ENCODE measurements around the gene S100A11.

Gene S100A11

GRCh38 chr1:152035539-152036266 is 1.1 kb downstream of the S100A11 start:
- Histone ChIP-seq H3K79me1 (replicated peaks; ENCODE audit: low read length, poor library complexity, severe bottlenecking) (peaks cover 11% of the 10 kb centered on the region), H2AFZ (ENCODE audit: low read depth, low read length) (no peak overlapping the region), H3K36me3 (ENCODE audit: control insufficient read depth in 1 of 2, insufficient read depth in 2 of 2, low read depth in 1 of 2, low read length in 2 of 2) (peaks cover 16 to 35% of the 10 kb centered on the region in 2 experiments), H4K8ac (ENCODE audit: low read length) (no peak overlapping the region), H2BK5ac (ENCODE audit: low read depth, low read length, poor library complexity, severe bottlenecking) (peak overlapping the region; percentile 90), H3K4ac (ENCODE audit: low read depth in 1 of 2, low read length in 2 of 2) (peak overlapping the region in 1 of 2 experiments; percentile 42), H2AK5ac (ENCODE audit: low read length, severe bottlenecking) (no peak overlapping the region), H2BK12ac (ENCODE audit: low read length in 2 of 2) (no peak overlapping the region), H3K4me2 (ENCODE audit: low read length, poor library complexity, severe bottlenecking) (peak overlapping the region; percentile 76), H3K9ac (ENCODE audit: low read length) (peak overlapping the region; percentile 100), H2BK120ac (ENCODE audit: low read depth, low read length) (no peak overlapping the region), H3K4me3 (ENCODE audit: insufficient read depth in 1 of 2, low read depth in 1 of 2, low read length in 2 of 2) (peak overlapping the region; percentile 62 to 92), H2BK15ac (ENCODE audit: low read depth, poor library complexity, severe bottlenecking) (no peak overlapping the region), H3K27ac (ENCODE audit: low read length, poor library complexity, severe bottlenecking) (peak overlapping the region; percentile 95), H3K4me1 (ENCODE audit: control insufficient read depth, insufficient read depth, low read depth, low read length) (peaks cover 3% of the 10 kb centered on the region), H3K9me3 (ENCODE audit: control insufficient read depth, low read length) (no peaks in the 10 kb centered on the region), H3K23ac (ENCODE audit: low read length in 2 of 2) (peak overlapping the region in 1 of 2 experiments; percentile 27), H3K27me3 (ENCODE audit: control insufficient read depth in 1 of 2, insufficient read depth in 1 of 2, low read length in 2 of 2) (peaks cover 0 to 10% of the 10 kb centered on the region in 2 experiments), H4K91ac (ENCODE audit: low read length) (no peak overlapping the region), H3K18ac (ENCODE audit: low read depth in 1 of 2, low read length in 2 of 2) (peak overlapping the region; percentile 52 to 81), H3K14ac (ENCODE audit: low read length in 2 of 2) (no peak overlapping the region)
- DNase-seq, result peak; percentile 53
- WGBS, result 3% methylated on average over 7 of the region's 17 CpGs

- WGBS, result 4% methylated on average over 5 of the region's 8 CpGs
- Histone ChIP-seq H2BK15ac (ENCODE audit: low read depth, poor library complexity, severe bottlenecking) (no peak overlapping the region), H2BK120ac (ENCODE audit: low read depth, low read length) (no peak overlapping the region), H3K27ac (ENCODE audit: low read length, poor library complexity, severe bottlenecking) (peak overlapping the region; percentile 95), H3K27me3 (ENCODE audit: control insufficient read depth in 1 of 2, insufficient read depth in 1 of 2, low read length in 2 of 2) (peaks cover 0 to 2% of the 10 kb centered on the region in 2 experiments), H3K4me3 (ENCODE audit: insufficient read depth in 1 of 2, low read depth in 1 of 2, low read length in 2 of 2) (peak overlapping the region in 1 of 2 experiments; percentile 92), H2AFZ (ENCODE audit: low read depth, low read length) (no peak overlapping the region), H4K8ac (ENCODE audit: low read length) (no peak overlapping the region), H3K9ac (ENCODE audit: low read length) (peak overlapping the region; percentile 100), H3K14ac (ENCODE audit: low read length in 2 of 2) (peak overlapping the region in 1 of 2 experiments; percentile 94), H2AK5ac (ENCODE audit: low read length, severe bottlenecking) (peak overlapping the region; percentile 40), H3K79me1 (replicated peaks; ENCODE audit: low read length, poor library complexity, severe bottlenecking) (peaks cover 11% of the 10 kb centered on the region), H3K23ac (ENCODE audit: low read length in 2 of 2) (peak overlapping the region in 1 of 2 experiments; percentile 75), H2BK12ac (ENCODE audit: low read length in 2 of 2) (peak overlapping the region in 1 of 2 experiments; percentile 83), H2BK5ac (ENCODE audit: low read depth, low read length, poor library complexity, severe bottlenecking) (no peak overlapping the region), H3K18ac (ENCODE audit: low read depth in 1 of 2, low read length in 2 of 2) (peak overlapping the region; percentile 60 to 64), H3K9me3 (ENCODE audit: control insufficient read depth, low read length) (no peaks in the 10 kb centered on the region), H3K4ac (ENCODE audit: low read depth in 1 of 2, low read length in 2 of 2) (peak overlapping the region in 1 of 2 experiments; percentile 96), H4K91ac (ENCODE audit: low read length) (peak overlapping the region; percentile 16), H3K4me1 (ENCODE audit: control insufficient read depth, insufficient read depth, low read depth, low read length) (peaks cover 3% of the 10 kb centered on the region), H3K4me2 (ENCODE audit: low read length, poor library complexity, severe bottlenecking) (peak overlapping the region; percentile 76), H3K36me3 (ENCODE audit: control insufficient read depth in 1 of 2, insufficient read depth in 2 of 2, low read depth in 1 of 2, low read length in 2 of 2) (peaks cover 16 to 38% of the 10 kb centered on the region in 2 experiments)
- peak; percentile 86 for DNase-seq
Observed at GRCh38 chr1:152034654-152035538, 1.9 kb downstream of the S100A11 start.

- no peak overlapping the region for H2BK5ac ChIP-seq (ENCODE audit: low read depth, low read length, poor library complexity, severe bottlenecking)
- peaks cover 16 to 38% of the 10 kb centered on the region in 2 experiments for H3K36me3 ChIP-seq (ENCODE audit: control insufficient read depth in 1 of 2, insufficient read depth in 2 of 2, low read depth in 1 of 2, low read length in 2 of 2)
- H3K9ac ChIP-seq (ENCODE audit: low read length), result peak overlapping the region; percentile 100
- H2AFZ ChIP-seq (ENCODE audit: low read depth, low read length), result no peak overlapping the region
- H3K4me2 ChIP-seq (ENCODE audit: low read length, poor library complexity, severe bottlenecking), result peak overlapping the region; percentile 76
- no peak overlapping the region for H4K91ac ChIP-seq (ENCODE audit: low read length)
- H4K8ac ChIP-seq (ENCODE audit: low read length), result no peak overlapping the region
- H3K18ac ChIP-seq (ENCODE audit: low read depth in 1 of 2, low read length in 2 of 2), result no peak overlapping the region
- no peak overlapping the region for H2AK5ac ChIP-seq (ENCODE audit: low read length, severe bottlenecking)
- WGBS, result 15% methylated on average over 1 of the region's 1 CpG
- no peak overlapping the region for H2BK12ac ChIP-seq (ENCODE audit: low read length in 2 of 2)
- no peak overlapping the region for H3K23ac ChIP-seq (ENCODE audit: low read length in 2 of 2)
- H2BK15ac ChIP-seq (ENCODE audit: low read depth, poor library complexity, severe bottlenecking), result no peak overlapping the region
- peak overlapping the region in 1 of 2 experiments; percentile 92 for H3K4me3 ChIP-seq (ENCODE audit: insufficient read depth in 1 of 2, low read depth in 1 of 2, low read length in 2 of 2)
- H3K27me3 ChIP-seq (ENCODE audit: control insufficient read depth in 1 of 2, insufficient read depth in 1 of 2, low read length in 2 of 2), result no peaks in the 10 kb centered on the region
- H2BK120ac ChIP-seq (ENCODE audit: low read depth, low read length), result no peak overlapping the region
- peaks cover 3% of the 10 kb centered on the region for H3K4me1 ChIP-seq (ENCODE audit: control insufficient read depth, insufficient read depth, low read depth, low read length)
- no peak for DNase-seq
- H3K4ac ChIP-seq (ENCODE audit: low read depth in 1 of 2, low read length in 2 of 2), result no peak overlapping the region
- no peaks in the 10 kb centered on the region for H3K9me3 ChIP-seq (ENCODE audit: control insufficient read depth, low read length)
- H3K14ac ChIP-seq (ENCODE audit: low read length in 2 of 2), result no peak overlapping the region
- peak overlapping the region; percentile 95 for H3K27ac ChIP-seq (ENCODE audit: low read length, poor library complexity, severe bottlenecking)
- peaks cover 11% of the 10 kb centered on the region for H3K79me1 ChIP-seq (replicated peaks; ENCODE audit: low read length, poor library complexity, severe bottlenecking)
Observed at GRCh38 chr1:152034324-152034653, 2.5 kb downstream of the S100A11 start.

GRCh38 chr1:152029929-152030211 is 6.9 kb downstream of the S100A11 start:
- no peak overlapping the region for H3K18ac ChIP-seq (ENCODE audit: low read depth in 1 of 2, low read length in 2 of 2)
- no peak overlapping the region for H3K4me3 ChIP-seq (ENCODE audit: insufficient read depth in 1 of 2, low read depth in 1 of 2, low read length in 2 of 2)
- peaks cover 0 to under 1% of the 10 kb centered on the region in 2 experiments for H3K27me3 ChIP-seq (ENCODE audit: control insufficient read depth in 1 of 2, insufficient read depth in 1 of 2, low read length in 2 of 2)
- H3K27ac ChIP-seq (ENCODE audit: low read length, poor library complexity, severe bottlenecking), result no peak overlapping the region
- no peak overlapping the region for H2BK120ac ChIP-seq (ENCODE audit: low read depth, low read length)
- H2BK12ac ChIP-seq (ENCODE audit: low read length in 2 of 2), result peak overlapping the region in 1 of 2 experiments; percentile 11
- H4K8ac ChIP-seq (ENCODE audit: low read length), result no peak overlapping the region
- H3K79me1 ChIP-seq (replicated peaks; ENCODE audit: low read length, poor library complexity, severe bottlenecking), result peaks cover 10% of the 10 kb centered on the region
- DNase-seq, result no peak
- H2BK15ac ChIP-seq (ENCODE audit: low read depth, poor library complexity, severe bottlenecking), result no peak overlapping the region
- H2AK5ac ChIP-seq (ENCODE audit: low read length, severe bottlenecking), result no peak overlapping the region
- H3K9me3 ChIP-seq (ENCODE audit: control insufficient read depth, low read length), result no peaks in the 10 kb centered on the region
- H3K4me2 ChIP-seq (ENCODE audit: low read length, poor library complexity, severe bottlenecking), result no peak overlapping the region
- WGBS, result 100% methylated on average over 4 of the region's 4 CpGs
- no peak overlapping the region for H3K4ac ChIP-seq (ENCODE audit: low read depth in 1 of 2, low read length in 2 of 2)
- H2BK5ac ChIP-seq (ENCODE audit: low read depth, low read length, poor library complexity, severe bottlenecking), result no peak overlapping the region
- H3K4me1 ChIP-seq (ENCODE audit: control insufficient read depth, insufficient read depth, low read depth, low read length), result no peaks in the 10 kb centered on the region
- H2AFZ ChIP-seq (ENCODE audit: low read depth, low read length), result no peak overlapping the region
- H3K9ac ChIP-seq (ENCODE audit: low read length), result peak overlapping the region; percentile 42
- H3K23ac ChIP-seq (ENCODE audit: low read length in 2 of 2), result no peak overlapping the region
- H4K91ac ChIP-seq (ENCODE audit: low read length), result no peak overlapping the region
- H3K36me3 ChIP-seq (ENCODE audit: control insufficient read depth in 1 of 2, insufficient read depth in 2 of 2, low read depth in 1 of 2, low read length in 2 of 2), result peaks cover 16 to 38% of the 10 kb centered on the region in 2 experiments
- H3K14ac ChIP-seq (ENCODE audit: low read length in 2 of 2), result no peak overlapping the region

Data from mesenchymal stem cell (in vitro differentiated cells and primary cell).